Liver (tissue), 3 donors: Measurements from ENCODE around the gene CD247.

Experiments
- ATF3 ChIP-seq: IDR thresholded peaks from 2 replicates; pipeline ENCODE4 v1.6.1; 2016; ENCODE audit warnings: antibody characterized with exemption
- EGR1 ChIP-seq, 2 donors: IDR thresholded peaks; 2 replicates each; pipeline ENCODE4 v1.6.1; 2016 to 2018; ENCODE audit warnings: antibody characterized with exemption in 2 of 2, low read depth in 2 of 2
- FOXA1 ChIP-seq: IDR thresholded peaks from 2 replicates; pipeline ENCODE4 v1.6.1; 2016; ENCODE audit warnings: antibody characterized with exemption
- HNF4A ChIP-seq, 2 donors: conservative IDR thresholded peaks; 2 replicates each; pipeline ENCODE4 v1.6.1; 2016; ENCODE audit warnings: antibody characterized with exemption in 2 of 2, mild to moderate bottlenecking in 2 of 2
- JUND ChIP-seq, 2 donors: IDR thresholded peaks; 2 replicates each; pipeline ENCODE4 v1.6.1; 2016; ENCODE audit warnings: antibody characterized with exemption in 2 of 2
- RAD21 ChIP-seq, 2 donors: IDR thresholded peaks; 2 replicates each; pipeline ENCODE4 v1.6.1; 2016; ENCODE audit warnings: antibody characterized with exemption in 2 of 2, mild to moderate bottlenecking in 2 of 2
- SP1 ChIP-seq: IDR thresholded peaks from 2 replicates; pipeline ENCODE4 v1.6.1; 2018; ENCODE audit warnings: antibody characterized with exemption, mild to moderate bottlenecking
- TF ChIP-seq, protein P1 (sequence below): fragments of 150-350 bp; IDR thresholded peaks from 2 replicates; pipeline ENCODE4 v1.5.1; 2017; ENCODE audit warnings: improper control_type of control experiment, low read depth, low read length; ENCODE audit not compliant: missing input control
- TF ChIP-seq, protein P2 (sequence below): IDR thresholded peaks from 2 replicates; pipeline ENCODE4 v1.6.1; 2016; ENCODE audit warnings: antibody characterized with exemption
- TF ChIP-seq, protein P3 (sequence below): IDR thresholded peaks from 2 replicates; pipeline ENCODE4 v1.6.1; 2016; ENCODE audit warnings: antibody characterized with exemption, mild to moderate bottlenecking
- TF ChIP-seq, protein P4 (sequence below): IDR thresholded peaks from 2 replicates; pipeline ENCODE4 v1.6.1; 2016; ENCODE audit warnings: antibody characterized with exemption
- donor health status: healthy.
- donor health status: healthy.

DNA sequence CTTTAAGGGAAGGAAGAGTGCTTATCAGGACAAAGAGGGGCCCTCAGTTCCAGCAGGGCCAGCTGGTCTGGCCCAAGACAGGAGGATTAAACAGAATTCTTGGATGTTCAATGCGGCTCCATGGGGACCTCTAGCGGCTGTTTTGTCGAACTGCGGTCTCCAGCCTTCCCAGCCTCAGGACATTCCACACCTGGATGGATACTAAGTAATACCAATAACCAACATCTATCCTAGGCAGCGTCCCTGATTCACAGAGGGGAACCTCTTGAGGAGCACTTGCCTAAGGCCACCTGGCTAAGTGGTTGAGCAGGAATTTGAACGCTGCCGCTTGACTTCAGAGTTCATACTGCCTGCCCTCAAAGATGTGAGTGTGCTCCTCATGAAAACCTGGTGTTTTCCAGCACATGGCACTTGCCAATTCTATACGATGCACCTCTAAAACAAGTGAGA is 15.5 kb upstream of the CD247 start:
- TF ChIP-seq, protein P1, sequence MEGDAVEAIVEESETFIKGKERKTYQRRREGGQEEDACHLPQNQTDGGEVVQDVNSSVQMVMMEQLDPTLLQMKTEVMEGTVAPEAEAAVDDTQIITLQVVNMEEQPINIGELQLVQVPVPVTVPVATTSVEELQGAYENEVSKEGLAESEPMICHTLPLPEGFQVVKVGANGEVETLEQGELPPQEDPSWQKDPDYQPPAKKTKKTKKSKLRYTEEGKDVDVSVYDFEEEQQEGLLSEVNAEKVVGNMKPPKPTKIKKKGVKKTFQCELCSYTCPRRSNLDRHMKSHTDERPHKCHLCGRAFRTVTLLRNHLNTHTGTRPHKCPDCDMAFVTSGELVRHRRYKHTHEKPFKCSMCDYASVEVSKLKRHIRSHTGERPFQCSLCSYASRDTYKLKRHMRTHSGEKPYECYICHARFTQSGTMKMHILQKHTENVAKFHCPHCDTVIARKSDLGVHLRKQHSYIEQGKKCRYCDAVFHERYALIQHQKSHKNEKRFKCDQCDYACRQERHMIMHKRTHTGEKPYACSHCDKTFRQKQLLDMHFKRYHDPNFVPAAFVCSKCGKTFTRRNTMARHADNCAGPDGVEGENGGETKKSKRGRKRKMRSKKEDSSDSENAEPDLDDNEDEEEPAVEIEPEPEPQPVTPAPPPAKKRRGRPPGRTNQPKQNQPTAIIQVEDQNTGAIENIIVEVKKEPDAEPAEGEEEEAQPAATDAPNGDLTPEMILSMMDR = peak; percentile 89
- TF ChIP-seq FOXA1 (no peak), RAD21 (IDR thresholded peaks at IDR 0.05) (peak; percentile 87 to 90), JUND (IDR thresholded peaks at IDR 0.05) (no peak), SP1 (no peak), EGR1 (IDR thresholded peaks at IDR 0.05; ENCODE audit: low read depth in 2 of 2) (no peak), ATF3 (no peak), HNF4A (conservative IDR thresholded peaks at IDR 0.05) (no peak)
- TF ChIP-seq, protein P2, sequence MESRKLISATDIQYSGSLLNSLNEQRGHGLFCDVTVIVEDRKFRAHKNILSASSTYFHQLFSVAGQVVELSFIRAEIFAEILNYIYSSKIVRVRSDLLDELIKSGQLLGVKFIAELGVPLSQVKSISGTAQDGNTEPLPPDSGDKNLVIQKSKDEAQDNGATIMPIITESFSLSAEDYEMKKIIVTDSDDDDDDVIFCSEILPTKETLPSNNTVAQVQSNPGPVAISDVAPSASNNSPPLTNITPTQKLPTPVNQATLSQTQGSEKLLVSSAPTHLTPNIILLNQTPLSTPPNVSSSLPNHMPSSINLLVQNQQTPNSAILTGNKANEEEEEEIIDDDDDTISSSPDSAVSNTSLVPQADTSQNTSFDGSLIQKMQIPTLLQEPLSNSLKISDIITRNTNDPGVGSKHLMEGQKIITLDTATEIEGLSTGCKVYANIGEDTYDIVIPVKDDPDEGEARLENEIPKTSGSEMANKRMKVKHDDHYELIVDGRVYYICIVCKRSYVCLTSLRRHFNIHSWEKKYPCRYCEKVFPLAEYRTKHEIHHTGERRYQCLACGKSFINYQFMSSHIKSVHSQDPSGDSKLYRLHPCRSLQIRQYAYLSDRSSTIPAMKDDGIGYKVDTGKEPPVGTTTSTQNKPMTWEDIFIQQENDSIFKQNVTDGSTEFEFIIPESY = no peak
- TF ChIP-seq, protein P3, sequence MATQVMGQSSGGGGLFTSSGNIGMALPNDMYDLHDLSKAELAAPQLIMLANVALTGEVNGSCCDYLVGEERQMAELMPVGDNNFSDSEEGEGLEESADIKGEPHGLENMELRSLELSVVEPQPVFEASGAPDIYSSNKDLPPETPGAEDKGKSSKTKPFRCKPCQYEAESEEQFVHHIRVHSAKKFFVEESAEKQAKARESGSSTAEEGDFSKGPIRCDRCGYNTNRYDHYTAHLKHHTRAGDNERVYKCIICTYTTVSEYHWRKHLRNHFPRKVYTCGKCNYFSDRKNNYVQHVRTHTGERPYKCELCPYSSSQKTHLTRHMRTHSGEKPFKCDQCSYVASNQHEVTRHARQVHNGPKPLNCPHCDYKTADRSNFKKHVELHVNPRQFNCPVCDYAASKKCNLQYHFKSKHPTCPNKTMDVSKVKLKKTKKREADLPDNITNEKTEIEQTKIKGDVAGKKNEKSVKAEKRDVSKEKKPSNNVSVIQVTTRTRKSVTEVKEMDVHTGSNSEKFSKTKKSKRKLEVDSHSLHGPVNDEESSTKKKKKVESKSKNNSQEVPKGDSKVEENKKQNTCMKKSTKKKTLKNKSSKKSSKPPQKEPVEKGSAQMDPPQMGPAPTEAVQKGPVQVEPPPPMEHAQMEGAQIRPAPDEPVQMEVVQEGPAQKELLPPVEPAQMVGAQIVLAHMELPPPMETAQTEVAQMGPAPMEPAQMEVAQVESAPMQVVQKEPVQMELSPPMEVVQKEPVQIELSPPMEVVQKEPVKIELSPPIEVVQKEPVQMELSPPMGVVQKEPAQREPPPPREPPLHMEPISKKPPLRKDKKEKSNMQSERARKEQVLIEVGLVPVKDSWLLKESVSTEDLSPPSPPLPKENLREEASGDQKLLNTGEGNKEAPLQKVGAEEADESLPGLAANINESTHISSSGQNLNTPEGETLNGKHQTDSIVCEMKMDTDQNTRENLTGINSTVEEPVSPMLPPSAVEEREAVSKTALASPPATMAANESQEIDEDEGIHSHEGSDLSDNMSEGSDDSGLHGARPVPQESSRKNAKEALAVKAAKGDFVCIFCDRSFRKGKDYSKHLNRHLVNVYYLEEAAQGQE = no peak
- TF ChIP-seq, protein P4, sequence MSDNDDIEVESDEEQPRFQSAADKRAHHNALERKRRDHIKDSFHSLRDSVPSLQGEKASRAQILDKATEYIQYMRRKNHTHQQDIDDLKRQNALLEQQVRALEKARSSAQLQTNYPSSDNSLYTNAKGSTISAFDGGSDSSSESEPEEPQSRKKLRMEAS = no peak
